HG02610 (cell line): ENCODE data around the gene SNX3.
"Not testable (repeated sequence)": the region's sequence is repeated elsewhere in the genome, so short reads cannot be mapped to it uniquely, and the experiment has no call there.

Experiments used
- ATAC-seq: cut with Tn5 transposase; IDR thresholded peaks from one replicate; pipeline ENCODE4 v1.9.1; 2021; ENCODE audit warnings: mild to moderate bottlenecking, moderate library complexity; ENCODE audit not compliant: unreplicated experiment

SNX3 gene

DNA sequence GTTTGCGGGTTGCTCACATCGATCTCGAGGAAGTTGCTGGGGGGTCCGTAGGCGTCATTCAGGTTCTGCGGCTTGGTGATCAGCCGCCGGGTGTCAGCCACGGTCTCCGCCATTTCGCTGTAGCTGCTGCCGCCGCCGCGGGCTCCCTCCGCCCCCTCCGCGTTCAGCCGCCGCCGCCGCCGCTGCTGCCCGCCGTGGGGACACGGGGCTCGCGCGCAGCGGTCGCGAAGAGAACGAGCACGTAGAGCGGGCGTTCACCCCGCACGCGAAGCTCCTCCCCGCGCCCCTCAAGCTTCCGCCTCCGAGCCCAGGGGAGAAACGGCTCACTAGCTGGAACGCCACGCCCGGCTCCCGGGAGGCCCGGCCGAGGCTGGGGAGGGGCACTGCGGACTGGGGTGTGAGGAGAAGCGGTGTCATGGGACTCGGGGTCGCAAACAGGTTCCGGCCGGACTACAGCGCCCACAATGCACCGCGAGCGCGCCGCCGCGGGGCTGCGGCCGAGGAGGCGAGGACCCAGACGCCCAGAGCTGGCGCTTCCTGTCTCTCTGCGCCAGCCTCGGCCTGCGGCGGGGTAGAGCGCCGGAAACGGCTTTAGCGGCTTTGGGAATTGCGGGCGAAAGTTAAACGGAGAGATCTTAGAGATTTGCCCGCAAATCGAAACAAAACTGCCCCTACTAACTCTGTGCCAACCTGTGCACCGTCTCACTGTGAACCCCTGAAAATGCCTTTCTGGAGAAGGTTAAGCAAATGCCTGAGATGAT, at the start of gene SNX3:
Gene SNX3 (minus strand): TSS at position 232 of the 761 bp plus-strand sequence. CDS start 119 bp downstream, at position 113.
- peak; percentile 94 for ATAC-seq

DNA sequence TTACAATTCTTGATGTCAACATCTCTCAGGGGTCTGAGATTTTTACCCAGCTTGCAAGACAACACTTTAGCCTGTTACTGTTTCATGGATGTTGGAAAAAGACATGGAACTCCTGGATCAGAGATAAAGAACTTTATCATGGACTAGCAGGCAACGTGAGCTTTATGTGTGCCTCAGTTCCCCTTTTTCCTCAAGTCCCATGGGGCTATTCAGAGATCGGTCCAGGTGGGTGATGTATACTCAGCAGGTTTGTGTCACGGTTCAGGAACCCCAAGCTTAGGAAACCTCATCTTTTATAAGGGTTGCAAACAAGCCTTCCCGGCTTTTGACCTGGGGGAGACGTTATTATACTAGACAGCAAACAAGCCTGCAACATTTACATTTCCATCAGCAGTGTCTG, 49.0 kb upstream of the SNX3 start:
- ATAC-seq = no peak

DNA sequence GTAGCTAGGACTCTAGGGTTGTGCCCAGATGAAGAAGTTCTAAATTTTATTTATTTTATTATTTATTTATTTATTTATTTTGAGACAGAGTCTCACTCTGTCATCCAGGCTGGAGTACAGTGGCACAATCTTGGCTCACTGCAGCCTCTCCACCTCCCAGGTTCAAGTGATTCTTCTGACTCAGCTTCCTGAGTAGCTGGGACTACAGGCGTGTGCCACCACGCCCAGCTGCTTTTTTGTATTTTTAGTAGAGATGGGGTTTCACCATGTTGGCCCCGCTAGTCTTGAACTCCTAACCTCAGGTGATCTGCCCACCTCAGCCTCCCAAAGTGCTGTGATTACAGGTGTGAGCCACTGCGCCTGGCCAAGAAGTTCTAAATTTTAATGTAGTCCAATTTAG, 47.8 kb upstream of the SNX3 start:
- not testable (repeated sequence) for ATAC-seq

DNA sequence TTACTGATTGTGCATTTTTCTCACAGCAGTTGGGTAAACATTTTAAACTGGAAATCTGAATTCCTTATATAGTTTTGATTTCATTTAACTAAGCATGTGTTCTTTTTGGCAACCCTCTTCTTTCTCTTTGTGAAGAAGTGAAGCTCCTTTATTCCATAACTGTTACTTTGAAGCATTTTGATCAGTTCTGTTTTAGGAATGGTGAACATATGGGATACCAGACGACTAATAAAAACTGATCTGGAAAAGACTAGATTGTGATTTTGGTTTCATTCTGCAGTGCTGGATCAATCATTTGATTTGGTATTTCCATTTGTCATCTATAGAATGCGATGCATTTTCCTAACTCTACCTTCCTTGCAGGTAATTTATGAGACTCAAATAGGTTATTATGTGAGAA, 43.8 kb upstream of the SNX3 start:
- ATAC-seq = no peak

GRCh38 chr6:108302386-108302785, 41.5 kb upstream of the SNX3 start:
- no peak for ATAC-seq

- ATAC-seq = no peak
Measured at GRCh38 chr6:108295676-108296075, 34.8 kb upstream of the SNX3 start.

DNA sequence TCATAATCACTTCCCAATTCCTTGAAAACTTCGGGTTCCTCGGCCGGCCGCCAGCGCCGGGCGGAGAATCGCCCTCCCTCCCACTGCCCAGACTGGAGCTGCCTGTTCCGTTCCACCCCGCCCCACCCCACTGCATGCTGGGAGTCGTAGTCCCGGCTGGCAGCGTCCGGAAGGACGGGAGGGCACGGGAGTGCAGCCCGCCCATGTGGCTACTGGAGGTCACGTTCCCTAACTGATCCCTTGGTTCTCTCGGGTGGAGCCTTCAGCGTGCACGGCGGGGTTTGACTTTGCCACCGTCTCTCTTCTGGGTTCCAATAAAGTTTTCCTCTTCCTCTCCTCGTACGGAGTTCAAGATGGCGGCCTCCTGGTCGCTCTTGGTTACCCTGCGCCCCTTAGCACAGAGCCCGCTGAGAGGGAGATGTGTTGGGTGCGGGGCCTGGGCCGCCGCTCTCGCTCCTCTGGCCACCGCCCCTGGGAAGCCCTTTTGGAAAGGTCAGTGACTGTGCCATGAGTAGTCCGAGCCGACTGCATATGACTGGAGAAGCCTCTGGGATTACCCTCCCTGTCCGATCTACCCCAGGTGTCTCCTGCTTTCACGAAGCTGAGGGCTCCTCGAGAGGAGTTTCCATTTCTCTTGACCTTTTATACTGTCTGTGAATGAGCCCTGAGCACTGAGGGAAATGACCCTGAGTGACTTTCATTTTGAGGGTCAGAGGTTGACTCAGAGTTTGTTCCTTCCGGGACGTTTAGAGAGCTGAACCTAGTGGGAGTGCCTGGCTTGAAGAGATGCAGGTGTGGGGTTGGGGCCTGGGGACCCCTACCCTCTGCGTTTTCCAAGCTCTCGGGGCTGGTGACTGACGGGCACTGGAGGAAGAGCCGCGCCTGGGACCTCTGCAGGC, 34.1 kb upstream of the SNX3 start, which contains the start of gene AFG1L:
Gene AFG1L (plus strand): TSS at position 328 of the 899 bp plus-strand sequence. CDS start 26 bp downstream, at position 354.
- ATAC-seq = peak; percentile 89

- ATAC-seq = peak; percentile 14
Measured at GRCh38 chr6:108294297-108294726, 33.5 kb upstream of the SNX3 start.

- ATAC-seq = no peak
Measured at GRCh38 chr6:108293527-108294296, 32.9 kb upstream of the SNX3 start.

GRCh38 chr6:108292561-108292960, 31.7 kb upstream of the SNX3 start:
- ATAC-seq = not testable (repeated sequence)

GRCh38 chr6:108291091-108291490, 30.3 kb upstream of the SNX3 start:
- ATAC-seq = no peak

DNA sequence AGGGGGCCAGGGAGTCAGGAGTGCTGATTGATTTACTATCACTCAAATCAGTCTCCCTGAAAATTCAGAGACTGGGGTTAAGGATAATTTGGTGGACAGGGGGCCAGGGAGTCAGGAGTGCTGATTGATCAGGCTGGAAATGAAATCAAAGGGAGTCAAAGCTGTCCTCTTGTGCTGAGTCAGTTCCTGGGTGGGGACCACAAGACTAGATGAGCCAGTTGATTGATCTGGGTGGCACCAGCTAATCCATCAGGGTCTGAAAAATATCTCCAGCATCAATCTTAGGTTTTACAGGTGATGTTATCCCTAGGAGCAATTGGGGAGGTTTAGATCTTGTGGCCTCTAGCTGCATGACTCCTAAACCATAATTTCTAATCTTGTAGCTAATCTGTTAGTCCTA, 27.9 kb upstream of the SNX3 start:
- no peak for ATAC-seq

GRCh38 chr6:108287373-108287772, 26.5 kb upstream of the SNX3 start:
- ATAC-seq = no peak

- ATAC-seq = no peak
Measured at GRCh38 chr6:108286366-108286765, 25.5 kb upstream of the SNX3 start.

DNA sequence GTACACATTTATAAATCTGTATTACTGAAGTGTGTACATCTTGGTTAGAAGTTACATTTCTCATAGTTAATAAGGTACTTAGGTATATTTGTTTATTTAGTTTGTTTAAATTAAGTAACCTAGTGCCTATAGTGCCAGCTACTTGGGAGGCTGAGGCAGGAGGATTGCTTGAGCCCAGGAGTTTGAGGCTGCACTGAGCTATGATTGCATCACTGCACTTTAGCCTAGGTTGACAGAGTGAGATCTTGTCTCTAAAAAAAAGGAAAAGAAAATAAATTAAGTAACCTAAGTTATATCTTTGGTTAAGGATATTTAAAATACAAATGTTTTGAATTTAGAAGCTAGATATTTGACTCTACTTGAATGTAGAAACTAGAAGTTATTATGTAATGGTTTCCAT, 24.5 kb upstream of the SNX3 start:
- ATAC-seq = no peak

DNA sequence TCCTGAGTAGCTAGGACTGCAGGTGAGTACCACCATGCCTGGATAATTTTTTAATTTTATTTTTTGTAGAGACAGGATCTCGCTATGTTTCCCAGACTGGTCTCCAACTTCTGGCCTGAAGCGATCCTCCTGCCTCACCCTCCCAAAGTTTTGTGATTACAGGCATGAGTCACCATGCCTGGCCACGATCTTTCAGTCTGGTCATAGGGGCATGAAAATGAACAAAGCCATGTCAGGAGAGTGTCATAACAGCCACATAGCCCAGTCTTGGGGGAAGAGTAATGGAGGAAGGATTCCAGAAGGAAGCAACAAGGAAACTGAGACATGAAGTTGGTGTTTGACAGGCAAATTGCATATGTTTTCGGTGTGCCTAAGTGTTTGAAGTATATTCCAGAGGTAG, 17.0 kb upstream of the SNX3 start:
- no peak for ATAC-seq

DNA sequence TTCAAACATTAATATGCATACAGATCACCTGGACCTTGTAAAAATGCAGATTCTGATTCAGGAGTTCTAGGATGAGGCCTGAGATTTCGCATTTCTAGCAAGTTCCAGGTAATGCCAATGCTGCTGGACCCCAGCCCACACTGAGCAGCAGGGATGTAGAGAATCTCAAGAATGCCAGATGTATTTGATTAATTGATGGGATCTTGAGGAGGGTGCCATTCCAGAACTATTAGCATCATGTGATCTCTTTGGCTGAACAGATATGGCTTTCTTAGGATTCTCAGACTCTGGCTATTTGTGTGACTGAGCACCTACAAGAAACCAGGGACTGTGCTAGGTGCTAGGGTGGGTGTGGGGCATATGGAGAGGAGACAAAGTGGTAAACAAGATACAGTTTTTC, 16.5 kb upstream of the SNX3 start:
- no peak for ATAC-seq

DNA sequence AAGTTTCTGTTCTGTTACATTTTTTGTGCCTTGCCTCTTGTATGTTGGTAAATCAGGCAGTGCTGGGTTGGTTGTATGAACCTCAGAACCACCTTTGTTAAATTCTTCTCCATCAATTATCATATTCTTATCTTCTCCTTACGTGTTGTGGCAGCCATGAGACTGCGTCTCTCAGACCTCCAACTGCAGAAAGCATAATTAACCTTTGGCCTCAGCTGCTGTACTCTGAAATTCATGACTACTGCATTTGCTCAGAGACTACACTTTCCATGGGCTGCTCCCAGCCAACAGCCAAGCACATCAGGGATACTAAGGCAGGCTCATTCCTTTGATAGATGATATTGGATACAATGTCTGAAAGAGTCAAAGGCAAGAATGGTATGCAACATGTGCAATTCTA, 15.1 kb upstream of the SNX3 start:
- ATAC-seq = no peak

DNA sequence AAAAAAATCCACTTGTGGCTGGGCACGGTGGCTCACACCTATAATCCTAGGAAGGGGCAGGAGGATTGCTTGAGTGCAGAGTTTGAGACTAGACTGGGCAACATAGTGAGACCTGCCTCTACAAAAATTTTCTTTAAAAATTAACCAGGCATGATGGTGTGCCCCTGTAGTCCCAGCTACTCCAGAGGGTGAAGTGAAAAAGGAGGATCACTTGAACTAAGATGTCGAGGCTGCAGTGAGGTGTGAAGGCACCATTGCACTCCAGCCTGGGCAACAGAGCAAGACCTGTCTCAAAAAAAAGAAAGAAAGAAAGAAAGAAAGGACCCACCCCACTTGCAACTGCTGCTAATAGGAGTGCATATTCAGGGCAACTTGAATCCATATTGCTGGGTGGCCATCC, 13.7 kb upstream of the SNX3 start:
- no peak for ATAC-seq

GRCh38 chr6:108269955-108270354, 9.1 kb upstream of the SNX3 start:
- ATAC-seq = not testable (repeated sequence)

GRCh38 chr6:108268845-108269244, 8.0 kb upstream of the SNX3 start:
- ATAC-seq = no peak
